ENCODE data around the gene RHBDF1.
"Not testable (repeated sequence)": the region's sequence is repeated elsewhere in the genome, so short reads cannot be mapped to it uniquely, and the experiment has no call there.

DNA sequence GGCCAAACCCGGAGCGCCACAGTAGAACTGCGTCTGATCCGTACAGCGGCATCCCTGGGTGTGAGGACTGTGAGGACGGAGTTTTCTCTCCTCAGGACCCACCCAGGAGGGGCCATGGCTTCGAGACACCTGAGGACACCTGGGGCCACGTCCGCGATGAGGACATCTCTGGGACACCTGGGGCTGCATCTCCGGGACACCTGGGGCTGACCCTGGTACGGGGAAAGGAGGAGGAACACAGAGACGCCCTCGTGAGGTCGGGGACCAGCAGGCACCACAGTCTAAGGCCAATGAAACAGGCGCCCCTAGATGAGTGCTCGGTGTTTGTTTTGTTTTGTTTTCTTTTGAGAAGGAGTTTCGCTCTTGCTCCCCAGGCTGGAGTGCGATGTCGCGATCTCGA lies 48.3 kb downstream of the RHBDF1 start:
- not testable (repeated sequence) for TF ChIP-seq POLR2AphosphoS5, POLR2A (IDR thresholded peaks at IDR 0.05; ENCODE audit: low read depth, low read length)
